HG03039 (cell line): Measurements from ENCODE around the gene ZNF280D.
"Not testable (repeated sequence)": the region's sequence is repeated elsewhere in the genome, so short reads cannot be mapped to it uniquely, and the experiment has no call there.

ENCODE experiments used
- ATAC-seq: cut with Tn5 transposase; IDR thresholded peaks from one replicate; pipeline ENCODE4 v1.9.1; 2021; ENCODE audit warnings: mild to moderate bottlenecking, moderate library complexity; ENCODE audit not compliant: unreplicated experiment

ZNF280D gene

DNA sequence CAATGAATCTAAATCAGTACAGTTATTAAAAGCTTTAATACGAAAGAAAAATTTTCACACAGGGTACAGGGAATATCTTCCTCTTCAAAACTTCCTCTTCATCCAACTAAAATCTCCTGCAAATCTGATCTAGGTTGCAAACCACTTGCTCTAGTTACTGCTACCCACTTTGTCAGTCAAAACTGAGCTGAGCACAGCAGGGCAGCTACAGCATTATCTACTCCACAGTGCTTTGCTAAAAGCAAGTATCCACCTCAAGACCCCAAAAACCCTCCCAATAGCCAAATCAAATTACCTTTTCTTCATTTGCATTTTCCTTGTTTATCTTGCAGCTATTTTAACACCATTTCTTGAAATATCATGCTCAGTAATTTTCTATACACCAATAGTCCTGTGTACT lies 14.7 kb downstream of the ZNF280D start:
- ATAC-seq = no peak

DNA sequence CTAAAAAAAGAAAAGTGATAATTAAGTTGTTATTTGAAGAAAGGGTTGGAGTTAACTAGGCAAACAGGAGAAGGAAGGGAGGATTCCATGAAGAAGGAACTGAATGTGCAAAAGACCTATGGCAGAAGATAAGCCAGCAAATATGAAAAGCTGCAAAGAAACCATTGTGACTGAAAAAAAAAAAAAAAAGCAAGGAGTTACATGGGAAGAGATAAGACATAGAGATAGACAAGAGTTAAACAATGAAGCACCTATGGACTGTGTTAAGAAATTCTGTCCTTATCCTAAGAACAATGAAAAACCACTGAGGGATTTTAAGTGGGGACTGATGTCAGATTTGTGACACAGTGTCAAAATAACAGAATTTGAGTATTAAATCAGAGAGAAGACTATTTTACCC lies 17.0 kb downstream of the ZNF280D start:
- ATAC-seq = no peak

DNA sequence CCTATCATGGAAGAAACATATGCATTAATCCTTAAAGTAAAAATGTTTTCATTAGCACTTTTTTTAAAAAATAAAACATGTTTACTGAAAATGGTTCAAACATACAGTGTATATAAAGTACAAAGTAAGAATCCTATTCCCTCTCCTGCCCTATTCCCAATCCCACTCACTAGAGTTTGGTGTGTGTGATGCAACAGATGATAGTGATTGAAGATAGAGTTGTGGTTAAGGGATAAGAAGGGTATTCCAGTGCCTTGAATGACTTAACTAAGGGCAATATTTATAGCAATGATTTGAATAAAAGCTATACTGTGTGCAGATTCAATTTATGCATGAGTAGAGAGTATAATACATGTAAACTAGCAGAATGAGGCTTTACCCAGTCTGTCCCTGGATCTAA lies 18.1 kb downstream of the ZNF280D start:
- ATAC-seq = no peak

DNA sequence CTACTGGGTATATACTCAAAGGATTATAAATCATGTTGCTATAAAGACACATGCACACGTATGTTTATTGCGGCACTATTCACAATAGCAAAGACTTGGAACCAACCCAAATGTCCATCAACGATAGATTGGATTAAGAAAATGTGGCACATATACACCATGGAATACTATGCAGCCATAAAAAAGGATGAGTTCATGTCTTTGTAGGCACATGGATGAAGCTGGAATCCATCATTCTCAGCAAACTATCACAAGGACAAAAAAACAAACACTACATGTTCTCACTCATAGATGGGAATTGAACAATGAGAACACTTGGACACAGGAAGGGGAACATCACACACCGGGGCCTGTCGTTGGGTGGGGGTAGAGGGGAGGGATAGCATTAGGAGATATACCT lies 23.8 kb downstream of the ZNF280D start:
- not testable (repeated sequence) for ATAC-seq

DNA sequence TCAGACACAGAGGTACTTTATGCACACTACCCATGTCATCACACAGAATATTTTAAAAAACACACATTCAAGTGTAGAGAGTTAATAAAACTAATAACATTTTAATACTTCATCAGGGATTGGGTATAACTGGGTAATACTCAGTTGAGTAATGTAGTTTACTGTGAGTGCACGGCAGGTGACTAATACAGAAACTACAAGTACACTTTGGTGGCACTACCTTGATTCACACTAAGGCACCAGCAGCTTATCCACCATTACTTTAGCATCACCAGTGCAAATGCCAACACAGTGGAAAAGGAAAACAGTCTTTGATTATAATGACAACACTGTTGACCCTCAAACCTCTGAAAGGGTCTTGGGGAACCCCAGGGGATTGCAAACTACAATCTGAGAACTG lies 33.6 kb downstream of the ZNF280D start:
- ATAC-seq = no peak

DNA sequence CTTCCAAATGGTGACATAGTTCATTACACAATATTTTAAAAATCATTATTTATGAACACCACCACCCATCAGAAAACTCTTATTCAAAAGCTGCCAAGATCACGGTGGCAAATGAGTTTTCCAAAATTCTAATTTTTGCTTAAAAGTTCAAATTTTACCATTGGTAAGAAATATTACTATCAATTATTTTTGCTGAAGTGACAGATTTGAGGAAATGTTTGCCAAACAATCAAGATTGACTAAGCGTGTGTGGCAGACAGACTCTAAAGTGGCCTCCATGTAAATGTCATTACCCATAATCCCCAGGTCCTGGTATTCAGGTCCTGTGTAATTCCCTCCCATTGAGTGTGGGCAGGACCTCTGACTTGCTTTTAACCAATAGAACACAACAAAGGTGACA lies 35.0 kb downstream of the ZNF280D start:
- no peak for ATAC-seq

DNA sequence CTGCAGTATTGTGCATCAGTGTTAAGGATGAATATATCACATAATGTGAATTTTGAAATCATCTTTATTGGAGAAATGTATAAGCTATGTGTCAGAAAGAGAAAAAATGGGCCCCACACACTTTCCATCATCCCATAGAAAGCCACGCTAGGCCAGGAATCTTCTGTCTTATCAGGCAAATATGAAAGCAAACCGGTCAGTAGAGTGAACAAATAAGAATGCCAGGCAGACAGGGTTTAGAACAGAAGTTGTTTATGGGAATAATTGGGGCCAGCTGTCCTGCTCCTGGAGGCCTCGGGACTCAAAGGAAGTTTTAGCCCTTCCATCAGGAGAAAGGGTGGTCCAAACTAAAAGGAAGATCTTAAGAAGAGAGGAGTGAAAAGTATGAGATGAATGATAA lies 39.5 kb downstream of the ZNF280D start:
- no peak for ATAC-seq

DNA sequence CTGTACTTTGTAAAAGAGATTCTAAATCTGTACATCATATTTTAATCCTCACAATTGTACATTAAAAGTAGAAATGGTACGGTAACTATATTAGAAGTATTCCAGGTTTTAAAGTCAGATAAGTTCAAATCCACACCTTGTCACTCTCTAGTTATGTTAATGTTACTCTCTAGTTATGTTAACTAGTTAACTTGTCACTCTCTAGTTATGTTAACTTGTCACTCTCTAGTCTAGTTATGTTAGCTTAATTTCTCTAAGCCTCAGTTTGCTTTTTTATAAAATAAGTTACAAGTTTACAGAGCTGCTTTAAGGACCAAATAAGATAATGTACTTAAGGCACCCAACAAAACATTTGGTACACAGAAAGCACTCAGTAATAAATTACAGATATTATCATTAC lies 42.6 kb downstream of the ZNF280D start:
- ATAC-seq = no peak

DNA sequence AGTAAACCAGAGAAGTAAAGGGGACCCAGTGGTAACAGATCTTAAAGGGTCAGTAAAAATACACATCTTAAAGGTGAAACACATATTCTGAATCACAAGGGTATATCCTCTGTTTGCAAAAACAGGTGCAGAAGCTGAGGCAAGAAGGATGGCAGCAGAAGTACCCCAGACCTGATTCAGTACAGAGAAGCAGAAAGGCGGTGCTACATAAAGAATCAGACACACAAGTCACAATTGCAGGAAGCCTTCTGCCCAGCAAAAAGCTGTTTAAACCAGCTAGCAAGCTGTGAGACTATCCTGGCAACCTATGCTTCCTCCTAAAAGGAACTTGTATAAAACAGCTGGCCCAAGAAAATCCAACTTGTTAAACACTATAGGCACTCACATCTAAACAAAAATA lies 49.4 kb downstream of the ZNF280D start:
- ATAC-seq = no peak

DNA sequence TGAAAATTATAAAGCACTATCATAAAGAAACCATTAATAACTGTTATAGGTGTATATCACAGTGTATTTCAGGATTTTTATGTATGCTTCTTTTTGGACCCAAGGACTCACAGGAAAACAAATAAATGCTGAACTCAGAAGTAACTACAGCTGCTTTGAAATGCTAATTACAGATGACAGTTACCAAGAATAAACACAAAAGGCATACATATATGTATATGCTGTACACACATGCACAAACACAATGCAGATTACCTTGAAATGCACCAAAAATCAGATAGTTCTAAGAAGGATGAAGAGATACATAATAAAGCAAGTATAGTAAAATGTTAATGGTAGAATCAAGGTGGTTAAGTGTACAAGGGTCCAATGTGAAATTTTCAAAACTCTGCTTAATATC lies 52.2 kb downstream of the ZNF280D start:
- ATAC-seq = no peak

DNA sequence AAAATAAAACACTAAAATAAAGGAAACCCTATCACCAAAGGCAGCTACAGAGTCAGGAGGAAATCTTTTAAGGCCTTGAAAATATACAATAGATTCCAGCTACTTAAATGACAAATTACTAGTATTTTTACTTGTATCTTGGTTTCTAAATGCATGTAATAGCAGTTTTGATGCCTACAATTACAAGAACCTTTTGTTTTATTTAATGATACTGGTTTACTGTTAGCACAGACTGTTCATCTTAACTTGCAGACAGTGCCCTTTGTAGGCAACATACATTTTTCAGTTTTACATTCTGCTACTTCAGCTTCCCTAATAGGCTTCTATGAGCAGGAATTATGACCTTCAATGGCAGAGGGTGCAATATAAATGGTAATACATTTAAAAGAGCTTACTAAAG lies 54.1 kb downstream of the ZNF280D start:
- ATAC-seq = no peak

DNA sequence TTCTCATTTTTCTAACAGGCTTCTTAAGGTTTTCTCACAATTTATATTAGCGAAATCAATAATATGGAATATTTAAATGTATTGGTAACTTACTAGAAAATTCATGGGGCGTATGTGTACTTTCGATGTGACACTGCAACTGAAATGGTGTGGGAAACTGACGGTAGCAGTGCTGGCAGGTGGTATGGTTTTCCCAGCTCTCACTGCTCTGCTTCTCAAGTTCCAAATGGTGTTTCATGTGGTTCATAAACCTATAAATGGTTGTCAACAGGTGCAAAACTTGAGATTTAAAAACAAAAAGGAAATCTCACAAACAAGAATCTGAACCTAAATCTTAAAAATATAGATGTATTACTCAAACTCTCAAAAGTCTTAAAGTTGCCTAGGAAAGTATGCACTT lies 54.7 kb downstream of the ZNF280D start:
- ATAC-seq = no peak

DNA sequence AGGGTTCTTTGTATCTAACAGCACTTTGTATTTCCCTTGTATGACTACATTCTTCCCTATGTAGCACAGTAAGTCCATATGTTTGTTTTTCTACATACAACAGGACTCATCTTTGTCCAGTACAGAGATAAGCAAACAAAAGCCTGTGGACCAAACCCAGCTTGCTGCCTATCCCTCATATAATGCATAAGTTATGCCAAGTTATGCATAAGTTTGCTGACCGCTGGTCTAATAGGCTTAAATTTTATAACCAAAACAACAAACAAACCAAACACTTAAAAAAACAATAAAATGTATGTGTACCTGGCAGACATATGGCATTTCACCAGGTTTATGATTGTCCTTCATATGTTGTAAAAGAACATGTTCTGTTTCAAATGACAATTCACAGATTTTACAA lies 56.0 kb downstream of the ZNF280D start:
- ATAC-seq = no peak

DNA sequence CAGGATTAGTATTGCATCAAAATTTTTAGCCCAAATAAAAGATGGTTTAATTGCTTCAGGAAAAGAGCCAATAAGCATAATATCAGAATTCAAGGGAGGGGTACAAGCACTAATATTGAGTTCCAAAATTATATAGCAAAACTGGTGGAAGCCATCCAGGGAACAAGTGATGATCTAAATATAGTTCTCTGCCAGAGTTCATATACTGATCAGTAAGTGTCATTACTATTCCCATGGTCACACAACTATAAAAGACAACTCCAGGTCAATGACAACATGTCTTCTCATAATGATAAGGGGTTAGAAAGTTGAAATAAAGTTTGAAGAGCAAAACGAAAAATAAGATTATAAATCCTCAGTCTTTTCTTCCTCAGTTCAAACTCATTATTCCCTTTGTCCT lies 57.4 kb downstream of the ZNF280D start:
- no peak for ATAC-seq

DNA sequence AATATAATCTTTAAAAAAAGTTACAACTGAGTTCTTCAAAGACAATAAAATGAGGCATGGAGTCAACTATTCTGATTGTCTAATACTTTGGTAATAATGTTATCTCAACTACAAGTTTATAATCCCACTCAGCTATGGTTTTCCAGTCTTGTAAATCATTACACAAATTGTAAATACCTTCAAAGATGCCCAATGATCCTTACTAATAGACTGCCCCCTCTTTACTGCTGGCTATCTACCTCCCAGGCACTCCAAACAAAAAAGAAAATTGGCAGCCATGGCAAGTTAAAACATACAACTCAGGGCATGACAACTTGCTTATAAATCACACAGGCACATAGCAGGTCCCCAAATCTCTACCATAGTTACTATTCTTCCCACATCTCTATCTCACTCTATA lies 58.5 kb downstream of the ZNF280D start:
- no peak for ATAC-seq

DNA sequence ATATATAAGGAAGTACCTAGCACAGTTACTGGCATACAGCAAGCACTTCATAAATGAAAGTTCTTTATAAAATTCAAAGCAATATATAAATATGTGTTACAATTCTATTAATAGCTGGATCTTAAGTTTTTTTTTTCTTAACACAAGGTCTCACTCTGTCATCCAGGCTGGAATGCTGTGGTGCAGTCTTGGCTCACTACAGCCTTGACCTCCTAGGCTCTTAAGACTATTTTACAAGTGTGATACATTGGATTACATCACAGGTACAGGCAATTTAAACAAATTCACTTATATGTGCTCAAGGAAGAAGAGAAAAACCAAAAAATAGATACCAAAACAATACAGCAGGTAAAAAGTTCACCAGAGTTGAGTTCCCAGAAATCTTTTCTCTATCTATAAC lies 60.6 kb downstream of the ZNF280D start:
- ATAC-seq = no peak

DNA sequence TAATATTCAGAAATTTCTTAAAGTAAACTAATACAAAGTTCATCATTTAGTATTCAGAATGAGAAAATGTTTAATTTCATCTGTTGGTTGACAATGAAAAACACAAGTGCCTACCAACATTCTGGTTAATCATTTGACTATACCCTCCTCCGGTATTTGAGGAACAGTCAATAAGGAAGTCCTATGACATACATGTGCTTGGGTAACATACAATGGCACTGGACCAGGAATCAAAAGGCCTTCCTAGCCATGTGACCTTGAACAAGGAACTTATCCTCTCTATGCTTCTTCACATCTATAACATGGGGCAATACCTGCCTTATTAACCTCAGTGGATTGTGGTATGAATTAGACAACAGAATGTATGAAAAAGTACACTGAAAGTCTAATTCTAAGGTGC lies 65.8 kb downstream of the ZNF280D start:
- no peak for ATAC-seq

DNA sequence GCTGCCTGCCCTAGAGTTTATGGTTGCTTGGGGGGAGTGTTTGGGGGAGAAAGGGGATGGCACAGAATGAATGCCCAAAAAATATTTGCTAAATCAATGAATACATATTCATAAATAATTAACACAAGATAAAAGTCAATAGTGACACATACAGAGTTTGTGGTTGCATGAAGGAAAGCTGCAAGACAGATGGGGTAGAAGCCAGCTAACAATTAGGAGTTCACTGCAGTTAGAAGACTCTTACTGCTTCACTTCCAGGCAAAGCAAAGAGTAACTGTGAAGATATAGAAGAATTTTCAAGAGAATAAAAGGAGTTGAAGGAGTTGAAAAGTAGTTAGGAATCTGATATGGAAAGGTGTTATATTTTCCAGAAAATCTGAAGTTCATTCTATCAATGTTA lies 72.4 kb downstream of the ZNF280D start:
- ATAC-seq = no peak

DNA sequence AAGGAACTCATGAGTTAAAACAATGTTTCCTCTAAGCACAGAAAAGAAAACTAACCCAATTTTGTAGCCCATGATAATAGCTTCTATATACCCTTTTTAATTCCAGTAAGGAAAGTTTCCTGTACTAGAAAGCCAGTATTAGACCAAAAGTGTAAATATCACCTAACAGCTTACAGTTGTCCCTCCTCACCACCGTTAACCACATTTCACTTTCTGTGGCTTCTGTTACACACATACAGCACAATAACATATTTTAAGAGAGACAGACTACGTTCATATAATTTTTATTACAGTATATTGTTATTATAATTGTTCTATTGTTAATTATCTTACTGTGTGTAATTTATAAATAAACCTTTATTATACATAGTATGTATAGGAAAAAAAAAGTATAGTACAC lies 74.1 kb downstream of the ZNF280D start:
- ATAC-seq = no peak

DNA sequence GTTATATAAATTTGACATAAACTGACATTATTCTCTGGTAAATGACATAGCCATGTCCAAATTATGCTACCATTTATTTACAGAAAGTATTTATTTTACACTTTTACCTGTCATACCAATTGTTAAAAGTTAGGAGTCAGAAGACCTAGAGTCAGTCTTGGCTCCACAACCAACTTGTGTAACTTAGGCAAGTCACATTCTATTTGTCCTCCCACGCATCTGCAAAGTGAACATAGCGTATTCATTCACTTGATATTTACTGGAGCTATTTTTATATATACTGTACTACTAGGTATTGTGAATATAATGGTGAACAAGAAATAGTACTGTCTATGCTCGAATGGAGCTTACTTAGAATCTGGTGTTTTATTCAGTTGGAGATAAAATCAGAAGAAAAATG lies 78.7 kb downstream of the ZNF280D start:
- no peak for ATAC-seq

DNA sequence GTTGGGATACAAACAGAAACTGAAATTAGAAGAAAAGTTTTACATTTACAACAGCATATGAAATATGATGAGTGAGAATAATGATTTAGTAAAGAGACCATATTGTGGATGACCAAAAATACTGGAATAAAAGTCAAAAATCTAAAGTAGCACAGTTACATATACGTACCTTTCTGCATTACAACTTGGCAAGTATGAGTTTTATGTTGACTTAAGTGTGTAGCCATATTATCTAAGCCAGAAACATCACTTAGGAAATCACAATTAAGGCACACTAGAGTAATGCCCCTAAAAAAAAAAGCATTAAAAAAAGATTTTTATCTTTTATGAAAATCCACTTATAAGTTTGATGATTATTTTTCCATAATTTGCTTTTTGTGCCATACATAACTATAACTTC lies 79.1 kb downstream of the ZNF280D start:
- no peak for ATAC-seq

DNA sequence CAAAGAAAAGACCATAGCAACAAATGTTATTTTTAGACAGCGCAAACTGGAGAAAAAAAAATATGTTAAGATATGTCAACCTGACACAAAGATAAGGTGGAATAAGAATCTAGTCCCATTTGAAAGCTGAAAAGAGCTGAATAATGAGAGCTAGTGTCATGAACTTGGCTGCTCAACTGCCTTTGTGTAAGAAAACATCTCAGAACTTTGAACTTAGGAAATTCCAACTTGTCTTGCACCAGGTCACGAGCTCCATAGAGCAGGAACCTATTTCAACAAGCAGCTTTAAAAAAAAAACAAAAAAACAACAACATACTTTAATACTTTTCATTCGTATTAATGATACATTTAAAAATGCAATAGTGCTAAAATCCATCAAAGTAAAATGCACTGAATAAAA lies 79.5 kb downstream of the ZNF280D start:
- no peak for ATAC-seq

DNA sequence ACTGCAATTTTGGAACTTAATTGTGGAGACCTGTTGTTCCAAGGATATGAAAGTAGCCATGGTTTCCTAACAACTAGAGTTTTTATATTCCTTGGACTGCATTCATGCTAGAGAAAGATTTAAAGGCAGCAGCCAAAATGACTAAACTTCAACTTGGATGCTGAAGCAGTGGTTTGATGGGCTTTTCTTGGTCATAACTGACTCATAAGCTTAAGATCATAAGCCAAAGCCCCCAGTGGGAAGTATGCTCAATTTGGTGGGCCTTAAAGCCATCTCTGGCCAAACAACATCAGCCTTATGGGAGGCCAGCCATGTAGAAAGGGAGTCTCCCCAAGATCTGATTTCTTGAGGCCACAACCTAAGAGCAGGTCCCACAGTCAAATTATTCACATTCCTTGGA lies 80.2 kb downstream of the ZNF280D start:
- ATAC-seq = no peak

DNA sequence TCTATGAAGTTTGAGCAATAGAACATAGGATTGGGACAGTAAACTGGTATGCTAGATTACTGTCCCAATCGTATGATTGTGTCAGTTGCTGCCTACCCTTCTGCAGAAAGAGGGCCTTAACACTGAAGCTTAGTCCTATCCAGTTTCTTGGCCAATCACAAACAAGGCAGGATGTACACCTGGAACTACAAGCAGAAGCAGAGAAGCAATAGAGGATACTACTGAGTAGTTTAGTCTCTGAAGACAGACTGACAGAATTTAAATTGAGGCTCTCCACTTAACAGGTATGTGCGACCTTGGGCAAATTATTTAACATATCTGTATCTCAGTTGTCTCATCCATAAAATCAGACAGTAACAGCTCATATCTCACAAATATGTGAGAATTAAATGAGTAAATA lies 85.0 kb downstream of the ZNF280D start:
- no peak for ATAC-seq
